A549 (cell line): ENCODE results near the gene IGSF22. TPM values are rescaled to one million over a fixed set of nuclear protein-coding genes. Genes with fewer than 3 reads are reported as not detected.

Source experiments
- ATAC-seq, 2 experiments: fragments of 200-7000 bp in 1 of 2; fragments of >200 bp in 1 of 2; cut with Nextera tagmentation in 1 of 2; cut with Tn5 transposase in 1 of 2; 3 replicates each; pipeline versions ENCODE4 v1.8.0 to v1.9.1; 2018 to 2020; ENCODE audit warnings: mild to moderate bottlenecking in 1 of 2, moderate library complexity in 1 of 2
- CTCF ChIA-PET: fragments of 300-600 bp; sonication (Branson Sonifier 250); formaldehyde crosslinking; extraction: SDS; loops from one replicate; lab custom pipeline; 2021; ENCODE audit warnings: antibody characterized with exemption, inconsistent platforms; lab: Yijun Ruan, JAX
- POLR2A ChIA-PET: fragments of 350-600 bp; formaldehyde crosslinking; extraction: SDS; loops from one replicate; lab custom pipeline; 2021; ENCODE audit warnings: antibody characterized with exemption, inconsistent platforms; lab: Yijun Ruan, JAX
- DNase-seq, 2 experiments: peaks; one replicate each; pipeline versions ENCODE4 v3.0.0 to v3.0.0-alpha.2; 2011 to 2016; ENCODE audit warnings: low read depth in 1 of 2, low spot score in 1 of 2
- FAIRE-seq: peaks from 2 replicates; lab custom pipeline; 2011; peaks lifted over from hg19 to GRCh38; lab: Jason Lieb, UNC
- H3K27ac ChIP-seq, 2 experiments: fragments of >200 bp; sonication (Bioruptor Twin); formaldehyde crosslinking; 3 replicates each; pipeline ENCODE4 v1.5.1; 2016 to 2017
- H3K4me1 ChIP-seq: fragments of >200 bp; sonication (Bioruptor Twin); formaldehyde crosslinking; 3 replicates; pipeline ENCODE4 v1.6.1; 2016
- H3K4me2 ChIP-seq: fragments of >200 bp; sonication (Bioruptor Twin); formaldehyde crosslinking; 3 replicates; pipeline ENCODE4 v1.6.1; 2016
- H3K4me3 ChIP-seq: fragments of >200 bp; sonication (Bioruptor Twin); formaldehyde crosslinking; 3 replicates; pipeline ENCODE4 v1.5.1; 2016
- H3K9me3 ChIP-seq: fragments of >200 bp; sonication (Bioruptor Twin); formaldehyde crosslinking; 3 replicates; pipeline ENCODE4 v1.6.1; 2016
- BCL3 ChIP-seq: fragments of >200 bp; sonication (Bioruptor Twin); formaldehyde crosslinking; IDR thresholded peaks from 3 replicates; pipeline ENCODE4 v1.6.1; 2016
- BHLHE40 ChIP-seq: IDR thresholded peaks from 2 replicates; pipeline ENCODE4 v1.6.1; 2012; ENCODE audit warnings: low read depth, low read length, inconsistent platforms
- CBX2 ChIP-seq: fragments of 200-600 bp; sonication (generic); IDR thresholded peaks from 2 replicates; pipeline ENCODE4 v1.6.1; 2016; ENCODE audit warnings: low read depth, mild to moderate bottlenecking, borderline replicate concordance
- CHD2 ChIP-seq: fragments of 150-350 bp; IDR thresholded peaks from 2 replicates; pipeline ENCODE4 v1.6.1; 2014; ENCODE audit warnings: low read length; ENCODE audit not compliant: partially characterized antibody
- CHD4 ChIP-seq: fragments of 200-600 bp; sonication (generic); IDR thresholded peaks from 2 replicates; pipeline ENCODE4 v1.6.1; 2016; ENCODE audit warnings: antibody characterized with exemption, mild to moderate bottlenecking, borderline replicate concordance
- ELK1 ChIP-seq: fragments of 150-350 bp; IDR thresholded peaks from 2 replicates; pipeline ENCODE4 v1.6.1; 2014; ENCODE audit warnings: low read depth, mild to moderate bottlenecking, low read length
- EP300 ChIP-seq, 2 experiments: fragments of >200 bp; sonication (Bioruptor Twin); formaldehyde crosslinking; IDR thresholded peaks; 2 replicates in 1 of 2; 3 replicates in 1 of 2; pipeline ENCODE4 v1.6.1; 2016 to 2017
- FOSB ChIP-seq: fragments of 250-450 bp; sonication (Bioruptor Pico); IDR thresholded peaks from 2 replicates; pipeline ENCODE4 v1.5.0; 2020; ENCODE audit warnings: mild to moderate bottlenecking, moderate library complexity
- FOSL2 ChIP-seq, 2 experiments: fragments of 450-650 bp in 1 of 2; fragments of >200 bp in 1 of 2; sonication (Bioruptor Twin) in 1 of 2; formaldehyde crosslinking; IDR thresholded peaks; 2 replicates each; pipeline versions ENCODE4 v1.5.0 to v1.6.1; 2016 to 2020; ENCODE audit warnings: mild to moderate bottlenecking in 1 of 2, moderate library complexity in 1 of 2
- GATA3 ChIP-seq: IDR thresholded peaks from 2 replicates; pipeline ENCODE4 v1.6.1; 2012; ENCODE audit warnings: borderline replicate concordance
- HOXA7 ChIP-seq: fragments of 250-450 bp; sonication (Bioruptor Pico); IDR thresholded peaks from 2 replicates; pipeline ENCODE4 v1.5.0; 2020; ENCODE audit warnings: mild to moderate bottlenecking, moderate library complexity
- HOXB13 ChIP-seq: fragments of 250-450 bp; sonication (Bioruptor Pico); IDR thresholded peaks from 2 replicates; pipeline ENCODE4 v1.5.0; 2020; ENCODE audit warnings: low read depth, mild to moderate bottlenecking, moderate library complexity
- JUNB ChIP-seq: fragments of >200 bp; sonication (Bioruptor Twin); formaldehyde crosslinking; IDR thresholded peaks from 2 replicates; pipeline ENCODE4 v1.6.1; 2016
- MAX ChIP-seq: IDR thresholded peaks from 2 replicates; pipeline ENCODE4 v1.6.1; 2012
- MAZ ChIP-seq: fragments of 150-350 bp; IDR thresholded peaks from 2 replicates; pipeline ENCODE4 v1.6.1; 2014; ENCODE audit warnings: antibody characterized with exemption, low read depth, low read length, borderline replicate concordance
- NPAS2 ChIP-seq: fragments of 250-450 bp; sonication (Bioruptor Pico); IDR thresholded peaks from 2 replicates; pipeline ENCODE4 v1.8.0; 2022; ENCODE audit warnings: mild to moderate bottlenecking, moderate library complexity, borderline replicate concordance
- PHF8 ChIP-seq: fragments of 200-600 bp; sonication (generic); IDR thresholded peaks from 2 replicates; pipeline ENCODE4 v1.6.1; 2016; ENCODE audit warnings: low read depth, mild to moderate bottlenecking, antibody characterized with exemption, moderate library complexity, borderline replicate concordance
- POLR2A ChIP-seq: IDR thresholded peaks from 2 replicates; pipeline ENCODE4 v1.6.1; 2012; ENCODE audit warnings: mild to moderate bottlenecking, low read length
- RCOR1 ChIP-seq: fragments of 150-350 bp; IDR thresholded peaks from 2 replicates; pipeline ENCODE4 v1.6.1; 2014; ENCODE audit warnings: antibody characterized with exemption, low read length, low read depth
- RFX5 ChIP-seq: fragments of 450-650 bp; IDR thresholded peaks from 2 replicates; pipeline ENCODE4 v1.7.1; 2014; ENCODE audit warnings: antibody characterized with exemption, mild to moderate bottlenecking, moderate library complexity
- RNF2 ChIP-seq: fragments of 200-600 bp; sonication (generic); IDR thresholded peaks from 2 replicates; pipeline ENCODE4 v1.6.1; 2016; ENCODE audit warnings: low read depth, mild to moderate bottlenecking, antibody characterized with exemption, moderate library complexity, borderline replicate concordance
- SMC3 ChIP-seq: fragments of >200 bp; sonication (Bioruptor Twin); formaldehyde crosslinking; IDR thresholded peaks from 3 replicates; pipeline ENCODE4 v1.6.1; 2018; ENCODE audit warnings: inconsistent platforms
- SREBF2 ChIP-seq: fragments of 450-650 bp; IDR thresholded peaks from 2 replicates; pipeline ENCODE4 v1.6.1; 2014; ENCODE audit warnings: mild to moderate bottlenecking, moderate library complexity
- TFCP2L1 ChIP-seq: fragments of 250-450 bp; sonication (Bioruptor Pico); IDR thresholded peaks from 2 replicates; pipeline ENCODE4 v1.5.0; 2021; ENCODE audit warnings: mild to moderate bottlenecking
- USF2 ChIP-seq: fragments of 450-650 bp; IDR thresholded peaks from 2 replicates; pipeline ENCODE4 v1.6.1; 2014; ENCODE audit warnings: antibody characterized with exemption
- ZC3H11A ChIP-seq: fragments of 450-650 bp; IDR thresholded peaks from 2 replicates; pipeline ENCODE4 v1.6.1; 2014; ENCODE audit warnings: antibody characterized with exemption, mild to moderate bottlenecking
- ZNF302 ChIP-seq: fragments of 250-450 bp; sonication (Bioruptor Pico); IDR thresholded peaks from 2 replicates; pipeline ENCODE4 v1.9.0; 2021; ENCODE audit warnings: inconsistent platforms, mild to moderate bottlenecking, moderate library complexity
- ZSCAN20 ChIP-seq: fragments of 250-450 bp; sonication (Bioruptor Pico); IDR thresholded peaks from 2 replicates; pipeline ENCODE4 v1.8.0; 2022; ENCODE audit warnings: mild to moderate bottlenecking, moderate library complexity
- WGBS: methylation state at CpG from one replicate; pipeline ENCODE4 v1.1.6; 2017; ENCODE audit errors: missing lambda C conversion rate; 5-methylcytosine and 5-hydroxymethylcytosine counted together
- polyA plus RNA-seq, 4 experiments: library from polyadenylated mRNA; depleted of rRNA in 3 of 4; stranded (reverse); fragments of >200 nt; fragmentation: RNase III in 1 of 4; extraction: RNeasy Plus Mini Kit Qiagen cat#74134 plus additional on column Dnase treatment in 1 of 4; gene quantifications; 2 replicates in 3 of 4; 3 replicates in 1 of 4; pipeline ENCODE4 v1.2.3, GENCODE V29; 2011 to 2017

IGSF22 gene
- polyA plus RNA-seq, 2 of the 4 experiments (the other 2 are of a cell fraction), result 0.06 TPM; not detected in 1

- H3K4me2 ChIP-seq, result no peak overlapping the region
- H3K4me1 ChIP-seq, result no peaks in the 10 kb centered on the region
- FAIRE-seq (no peak), ATAC-seq (no peak), DNase-seq (no peak)
- H3K4me3 ChIP-seq, result no peak overlapping the region
- no peaks in the 10 kb centered on the region for H3K9me3 ChIP-seq
- ChIA-PET POLR2A (no interaction called here), CTCF (interaction anchor here (1.2 to 11.5 kb wide), 6 partner anchors 10 to 658 kb away, joined by 4 to 182 read pairs (median 10); no protein-coding TSS in a partner anchor)
- no peak for TF ChIP-seq BCL3
- TF ChIP-seq ELK1, result no peak
- no peak for TF ChIP-seq HOXA7
- no peak for TF ChIP-seq JUNB
- no peak for TF ChIP-seq PHF8
- TF ChIP-seq RFX5, result no peak
- TF ChIP-seq ZC3H11A, result no peak
- no peak for TF ChIP-seq RCOR1
- no peak for TF ChIP-seq CBX2
- TF ChIP-seq RNF2, result no peak
- no peak for TF ChIP-seq CHD2
- TF ChIP-seq POLR2A, result no peak
- TF ChIP-seq GATA3, result no peak
- TF ChIP-seq FOSL2 (IDR thresholded peaks at IDR 0.05), result no peak
- no peak for TF ChIP-seq FOSL2 (CRISPR knock-in tag; IDR thresholded peaks at IDR 0.05)
- TF ChIP-seq MAZ, result no peak
- no peak for TF ChIP-seq TFCP2L1 (CRISPR knock-in tag)
- WGBS, result 67% methylated on average over 3 of the region's 3 CpGs
- H3K27ac ChIP-seq, result no peak overlapping the region
Observed at GRCh38 chr11:18773681-18774080, 47.7 kb upstream of the IGSF22 start.

- no peak overlapping the region for H3K27ac ChIP-seq
- POLR2A ChIA-PET, result no interaction called here
- H3K4me1 ChIP-seq, result 0 out of 3 replicates have a peak, but pooled peaks cover 2% of the 10 kb centered on the region
- CTCF ChIA-PET, result interaction anchor here (0.7 to 11.5 kb wide), 6 partner anchors 9 to 784 kb away, joined by 3 to 182 read pairs (median 9); no protein-coding TSS in a partner anchor
- no peak overlapping the region for H3K4me3 ChIP-seq
- ATAC-seq (no peak), DNase-seq (no peak), FAIRE-seq (no peak)
- no peaks in the 10 kb centered on the region for H3K9me3 ChIP-seq
- H3K4me2 ChIP-seq, result no peak overlapping the region
- no peak for TF ChIP-seq MAX
- TF ChIP-seq, all 56 proteins: peak for 0
- 71% methylated on average over 8 of the region's 8 CpGs for WGBS
Observed at GRCh38 chr11:18773104-18773503, 47.1 kb upstream of the IGSF22 start.

- H3K4me2 ChIP-seq, result no peak overlapping the region
- TF ChIP-seq SMC3 (no peak), FOSB (CRISPR knock-in tag) (no peak), HOXB13 (no peak), RNF2 (no peak), NPAS2 (no peak), BHLHE40 (no peak), ZSCAN20 (CRISPR knock-in tag) (no peak), USF2 (no peak), ZNF302 (no peak), CHD4 (no peak), ELK1 (no peak), HOXA7 (no peak), EP300 (IDR thresholded peaks at IDR 0.05) (no peak), SREBF2 (no peak)
- H3K4me1 ChIP-seq, result 0 out of 3 replicates have a peak, but pooled peaks cover 4% of the 10 kb centered on the region
- H3K27ac ChIP-seq, result no peak overlapping the region
- WGBS, result 55% methylated on average over 5 of the region's 5 CpGs
- CTCF ChIA-PET, result interaction anchor here (0.8 to 9.8 kb wide), 4 partner anchors 8 to 44 kb away, joined by 4 to 132 read pairs (median 4); no protein-coding TSS in a partner anchor
- ATAC-seq (no peak), FAIRE-seq (no peak), DNase-seq (no peak)
- POLR2A ChIA-PET, result no interaction called here
- no peak overlapping the region for H3K4me3 ChIP-seq
- H3K9me3 ChIP-seq, result no peaks in the 10 kb centered on the region
Observed at GRCh38 chr11:18772211-18772610, 46.2 kb upstream of the IGSF22 start.
